ENCODE results near the gene NDUFB10.
"Not testable (repeated sequence)": the region's sequence is repeated elsewhere in the genome, so short reads cannot be mapped to it uniquely, and the experiment has no call there.

DNA sequence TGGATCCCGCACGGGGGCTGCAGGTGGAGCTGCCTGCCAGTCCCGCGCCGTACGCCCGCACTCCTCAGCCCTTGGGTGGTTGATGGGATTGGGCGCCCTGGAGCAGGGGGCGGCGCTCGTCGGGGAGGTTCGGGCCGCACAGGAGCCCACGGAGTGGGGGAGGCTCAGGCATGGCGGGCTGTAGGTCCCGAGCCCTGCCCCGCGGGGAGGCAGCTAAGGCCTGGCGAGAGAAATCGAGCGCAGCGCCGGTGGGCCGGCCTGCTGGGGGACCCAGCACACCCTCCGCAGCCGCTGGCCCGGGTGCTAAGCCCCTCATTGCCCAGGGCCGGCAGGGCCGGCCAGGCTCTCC, 1.2 kb upstream of the NDUFB10 start:
- TF ChIP-seq, protein P1, sequence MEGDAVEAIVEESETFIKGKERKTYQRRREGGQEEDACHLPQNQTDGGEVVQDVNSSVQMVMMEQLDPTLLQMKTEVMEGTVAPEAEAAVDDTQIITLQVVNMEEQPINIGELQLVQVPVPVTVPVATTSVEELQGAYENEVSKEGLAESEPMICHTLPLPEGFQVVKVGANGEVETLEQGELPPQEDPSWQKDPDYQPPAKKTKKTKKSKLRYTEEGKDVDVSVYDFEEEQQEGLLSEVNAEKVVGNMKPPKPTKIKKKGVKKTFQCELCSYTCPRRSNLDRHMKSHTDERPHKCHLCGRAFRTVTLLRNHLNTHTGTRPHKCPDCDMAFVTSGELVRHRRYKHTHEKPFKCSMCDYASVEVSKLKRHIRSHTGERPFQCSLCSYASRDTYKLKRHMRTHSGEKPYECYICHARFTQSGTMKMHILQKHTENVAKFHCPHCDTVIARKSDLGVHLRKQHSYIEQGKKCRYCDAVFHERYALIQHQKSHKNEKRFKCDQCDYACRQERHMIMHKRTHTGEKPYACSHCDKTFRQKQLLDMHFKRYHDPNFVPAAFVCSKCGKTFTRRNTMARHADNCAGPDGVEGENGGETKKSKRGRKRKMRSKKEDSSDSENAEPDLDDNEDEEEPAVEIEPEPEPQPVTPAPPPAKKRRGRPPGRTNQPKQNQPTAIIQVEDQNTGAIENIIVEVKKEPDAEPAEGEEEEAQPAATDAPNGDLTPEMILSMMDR (IDR thresholded peaks at IDR 0.05; ENCODE audit: low read depth, low read length, poor library complexity, severe bottlenecking), result not testable (repeated sequence)
- TF ChIP-seq EZH2phosphoT487 (IDR thresholded peaks at IDR 0.05; ENCODE audit: borderline replicate concordance, low read length), result not testable (repeated sequence)
